Calu3 (cell line): ENCODE measurements around the gene TWF2. TPM values are rescaled to one million over a fixed set of nuclear protein-coding genes. Genes with fewer than 3 reads are reported as not detected.

Source experiments
- BruUV-seq: library from RNA; stranded (reverse); fragments of 400-500 nt; replicated peaks from 2 replicates; lab custom pipeline; 2021; lab: Mats Ljungman, UMichigan
- CTCF ChIA-PET: fragments of 300-600 bp; sonication (Branson Sonifier 250); formaldehyde crosslinking; loops from one replicate; lab custom pipeline; 2022; ENCODE audit warnings: antibody characterized with exemption; lab: Charles Lee
- DNase-seq: peaks from one replicate; pipeline ENCODE4 v3.0.0; 2022
- H3K27ac Mint-ChIP-seq: one replicate; pipeline ENCODE4 v1.8.0; 2022; ENCODE audit warnings: mixed read lengths; ENCODE audit not compliant: unreplicated experiment
- H3K27me3 Mint-ChIP-seq: one replicate; pipeline ENCODE4 v1.8.0; 2022; ENCODE audit warnings: mixed read lengths; ENCODE audit not compliant: unreplicated experiment
- H3K36me3 Mint-ChIP-seq: one replicate; pipeline ENCODE4 v1.8.0; 2022; ENCODE audit warnings: mild to moderate bottlenecking, moderate library complexity, mixed read lengths; ENCODE audit not compliant: insufficient read depth, unreplicated experiment
- H3K4me1 Mint-ChIP-seq: one replicate; pipeline ENCODE4 v1.8.0; 2022; ENCODE audit warnings: mild to moderate bottlenecking, low read depth, mixed read lengths; ENCODE audit not compliant: unreplicated experiment
- H3K4me3 Mint-ChIP-seq: one replicate; pipeline ENCODE4 v1.8.0; 2022; ENCODE audit warnings: mild to moderate bottlenecking, low read depth, moderate library complexity, mixed read lengths; ENCODE audit not compliant: unreplicated experiment
- H3K9me3 Mint-ChIP-seq: one replicate; pipeline ENCODE4 v1.8.0; 2022; ENCODE audit warnings: low read depth, mixed read lengths; ENCODE audit not compliant: unreplicated experiment
- intact Hi-C: fragments of 100-400 bp; cut with micrococcal nuclease; formaldehyde crosslinking; loops from one replicate; pipeline ENCODE4 v1.10.0; 2022; ENCODE audit not compliant: unreplicated experiment
- total RNA-seq: library from RNA; stranded (reverse); gene quantifications from 2 replicates; pipeline ENCODE4 v1.2.3, GENCODE V29; 2022
- TF ChIP-seq, protein P1 (sequence below): fragments of 200-600 bp; IDR thresholded peaks from one replicate; pipeline ENCODE4 v1.8.0; 2022; ENCODE audit warnings: antibody characterized with exemption; ENCODE audit not compliant: unreplicated experiment

Gene TWF2
- total RNA-seq, 1 experiment from 2014 or later = 49.1 TPM

DNA sequence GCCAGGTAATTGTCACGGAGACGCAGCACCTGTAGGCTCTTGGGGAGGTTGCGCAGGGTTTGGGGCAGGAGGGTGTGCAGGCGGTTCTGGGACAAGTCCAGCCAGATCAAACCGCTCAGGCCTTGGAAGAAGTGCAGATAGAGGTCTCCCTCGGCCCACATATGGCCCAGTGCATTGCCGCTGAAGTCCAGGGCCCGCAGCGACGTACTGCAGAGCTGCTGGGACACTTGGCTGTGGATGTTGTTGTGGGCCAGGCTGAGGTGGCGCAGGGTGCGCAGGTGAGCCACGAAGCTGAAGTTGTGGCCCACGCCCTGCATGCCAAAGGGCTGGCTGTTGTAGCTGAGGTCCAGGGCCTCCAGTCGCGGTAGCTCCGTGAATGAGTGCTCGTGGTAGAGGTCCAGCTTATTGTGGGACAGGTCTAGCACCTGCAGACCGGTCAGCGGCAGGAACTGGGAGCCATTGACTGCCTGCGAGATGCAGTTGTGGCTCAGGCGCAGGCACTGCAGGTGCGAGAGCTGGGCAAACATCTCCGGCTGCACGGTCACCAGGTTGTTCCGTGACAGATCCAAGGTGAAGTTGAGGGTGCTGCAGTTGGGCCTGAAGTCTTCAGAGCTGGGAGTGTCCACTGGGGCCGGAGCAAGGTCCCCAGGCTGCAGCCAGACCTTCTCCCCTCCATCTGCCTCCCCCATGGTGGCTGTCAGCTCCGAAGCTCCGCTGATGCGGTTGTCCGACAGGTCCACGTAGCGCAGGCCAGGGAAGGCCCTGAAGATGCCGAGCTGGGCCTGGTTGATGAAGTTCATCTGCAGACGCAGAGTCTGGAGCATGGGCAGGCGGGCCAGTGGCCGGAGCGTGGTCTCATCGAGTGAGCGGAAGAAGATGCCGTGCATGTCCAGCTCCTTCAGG is 16.4 kb downstream of the TWF2 start:
- Mint-ChIP-seq H3K4me1 (peaks cover 13% of the 10 kb centered on the region), H3K4me3 (no peak overlapping the region), H3K36me3 (no peaks in the 10 kb centered on the region), H3K9me3 (no peaks in the 10 kb centered on the region), H3K27ac (no peak overlapping the region), H3K27me3 (no peaks in the 10 kb centered on the region)
- TF ChIP-seq, protein P1, sequence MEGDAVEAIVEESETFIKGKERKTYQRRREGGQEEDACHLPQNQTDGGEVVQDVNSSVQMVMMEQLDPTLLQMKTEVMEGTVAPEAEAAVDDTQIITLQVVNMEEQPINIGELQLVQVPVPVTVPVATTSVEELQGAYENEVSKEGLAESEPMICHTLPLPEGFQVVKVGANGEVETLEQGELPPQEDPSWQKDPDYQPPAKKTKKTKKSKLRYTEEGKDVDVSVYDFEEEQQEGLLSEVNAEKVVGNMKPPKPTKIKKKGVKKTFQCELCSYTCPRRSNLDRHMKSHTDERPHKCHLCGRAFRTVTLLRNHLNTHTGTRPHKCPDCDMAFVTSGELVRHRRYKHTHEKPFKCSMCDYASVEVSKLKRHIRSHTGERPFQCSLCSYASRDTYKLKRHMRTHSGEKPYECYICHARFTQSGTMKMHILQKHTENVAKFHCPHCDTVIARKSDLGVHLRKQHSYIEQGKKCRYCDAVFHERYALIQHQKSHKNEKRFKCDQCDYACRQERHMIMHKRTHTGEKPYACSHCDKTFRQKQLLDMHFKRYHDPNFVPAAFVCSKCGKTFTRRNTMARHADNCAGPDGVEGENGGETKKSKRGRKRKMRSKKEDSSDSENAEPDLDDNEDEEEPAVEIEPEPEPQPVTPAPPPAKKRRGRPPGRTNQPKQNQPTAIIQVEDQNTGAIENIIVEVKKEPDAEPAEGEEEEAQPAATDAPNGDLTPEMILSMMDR = no peak
- intact Hi-C loops = no loop called here
- CTCF ChIA-PET = interaction anchor here (1.0 kb wide), 1 partner anchor 59 kb away, joined by 3 read pairs; no protein-coding TSS in a partner anchor
- BruUV-seq = no TSS peak
- no peak for DNase-seq

DNA sequence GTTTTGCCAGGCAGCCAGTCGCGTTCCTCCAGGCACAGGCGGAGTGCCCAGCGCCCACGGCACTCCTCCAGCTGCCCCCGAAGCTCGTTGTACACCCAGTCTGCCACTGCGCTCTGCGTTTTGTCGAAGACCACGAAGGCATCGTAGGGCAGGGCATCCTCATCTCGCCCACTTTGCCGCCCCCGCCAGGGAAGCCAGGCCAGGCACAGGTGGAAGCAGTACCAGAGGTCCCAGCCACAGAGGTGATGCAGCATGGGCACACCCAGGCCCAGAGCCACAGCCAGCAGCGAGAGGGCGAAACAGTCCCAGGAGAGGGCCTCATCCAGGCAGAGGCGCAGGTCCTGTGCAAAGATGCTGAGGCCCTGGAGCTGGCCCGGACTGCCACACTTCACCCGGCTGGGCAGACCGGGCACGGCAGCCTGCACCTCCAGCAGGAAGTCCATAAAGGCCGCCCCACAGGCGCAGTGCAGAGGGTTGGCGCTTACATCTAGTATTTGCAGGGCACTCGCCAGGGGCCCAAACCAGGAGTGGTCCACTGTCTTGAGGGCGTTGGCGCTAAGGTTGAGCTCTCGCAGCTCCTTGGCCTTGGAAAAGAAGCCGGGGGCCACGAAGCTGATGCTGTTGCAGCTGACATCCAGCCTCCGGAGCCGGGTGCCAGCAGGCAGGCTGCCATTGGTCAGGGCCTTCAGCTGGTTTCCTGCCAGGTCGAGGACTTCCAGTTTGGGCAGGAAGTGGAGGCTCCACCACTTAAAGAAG is 17.2 kb downstream of the TWF2 start:
- H3K9me3 Mint-ChIP-seq = no peaks in the 10 kb centered on the region

DNA sequence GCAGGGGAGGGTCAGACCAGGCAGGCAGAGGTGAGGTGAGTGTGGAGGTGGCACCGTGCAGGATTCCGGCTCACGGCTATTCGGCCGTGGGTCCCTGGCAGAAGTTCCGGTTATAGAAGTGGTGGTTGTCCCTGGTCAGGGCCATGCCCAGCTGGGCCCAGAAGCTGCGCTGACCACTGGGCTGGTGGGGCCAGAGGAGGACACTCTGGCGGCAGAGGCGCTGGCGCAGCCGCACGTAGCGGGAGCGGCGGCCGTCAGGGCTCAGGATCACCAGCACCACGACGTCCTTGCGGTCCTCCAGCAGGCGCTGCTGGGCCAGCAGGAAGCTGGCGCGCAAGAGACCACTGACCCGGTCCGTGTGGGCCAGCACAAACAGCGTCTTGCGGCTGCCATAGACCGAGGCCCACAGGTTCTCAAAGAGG is 17.8 kb downstream of the TWF2 start:
- H3K36me3 Mint-ChIP-seq = peaks cover 12% of the 10 kb centered on the region
- CTCF ChIA-PET = interaction anchor here (0.9 to 2.3 kb wide), 6 partner anchors 10 to 119 kb away, joined by 6 to 15 read pairs (median 8); partner anchors contain the start of genes POC1A and WDR82

More for the DNA sequence above, 17.2 kb downstream of the TWF2 start:
- intact Hi-C loops = no loop called here
- no TSS peak for BruUV-seq
- Mint-ChIP-seq H3K4me3 (no peak overlapping the region), H3K27me3 (no peaks in the 10 kb centered on the region), H3K4me1 (peaks cover 21% of the 10 kb centered on the region), H3K36me3 (peaks cover 8% of the 10 kb centered on the region), H3K27ac (no peak overlapping the region)
- DNase-seq = no peak
- TF ChIP-seq, protein P1 = no peak
- CTCF ChIA-PET = interaction anchor here (1.0 to 1.4 kb wide), 2 partner anchors 10 to 60 kb away, joined by 3 to 9 read pairs; no protein-coding TSS in a partner anchor

More for the DNA sequence above, 17.8 kb downstream of the TWF2 start:
- no peak for DNase-seq
- TF ChIP-seq, protein P1 = no peak
- Mint-ChIP-seq H3K27me3 (no peaks in the 10 kb centered on the region), H3K4me3 (no peak overlapping the region), H3K27ac (no peak overlapping the region), H3K9me3 (no peaks in the 10 kb centered on the region), H3K4me1 (peaks cover 27% of the 10 kb centered on the region)
- intact Hi-C loops = no loop called here
- BruUV-seq = no TSS peak
